ENCODE data around the gene AASDHPPT.
"Not testable (repeated sequence)": the region's sequence is repeated elsewhere in the genome, so short reads cannot be mapped to it uniquely, and the experiment has no call there.

Gene AASDHPPT

GRCh38 chr11:106077609-106078455 is at the start of gene AASDHPPT:
TSS of gene AASDHPPT (plus strand) at chr11:106077662. CDS start at chr11:106077711, 49 bp downstream.
- DNase-seq: no peak

- DNase-seq: no peak
Observed at GRCh38 chr11:106030609-106031008, 46.9 kb upstream of the AASDHPPT start.

- DNase-seq: no peak
Observed at GRCh38 chr11:106031202-106031810, 46.2 kb upstream of the AASDHPPT start.

GRCh38 chr11:106031936-106032335 is 45.5 kb upstream of the AASDHPPT start:
- no peak for DNase-seq

- DNase-seq: no peak
Observed at GRCh38 chr11:106032861-106033260, 44.6 kb upstream of the AASDHPPT start.

- DNase-seq: no peak
Observed at GRCh38 chr11:106043540-106043939, 33.9 kb upstream of the AASDHPPT start.

GRCh38 chr11:106047631-106048030 is 29.8 kb upstream of the AASDHPPT start:
- DNase-seq: no peak

GRCh38 chr11:106049727-106050476 is 27.6 kb upstream of the AASDHPPT start:
- DNase-seq: no peak

GRCh38 chr11:106051103-106051502 is 26.4 kb upstream of the AASDHPPT start:
- DNase-seq: no peak

- not testable (repeated sequence) for DNase-seq
Observed at GRCh38 chr11:106058377-106058776, 19.1 kb upstream of the AASDHPPT start.

GRCh38 chr11:106059617-106060016 is 17.8 kb upstream of the AASDHPPT start:
- no peak for DNase-seq

- DNase-seq: no peak
Observed at GRCh38 chr11:106061249-106061784, 16.1 kb upstream of the AASDHPPT start.

GRCh38 chr11:106061954-106062949 is 15.2 kb upstream of the AASDHPPT start:
- DNase-seq: no peak

GRCh38 chr11:106063009-106063408 is 14.5 kb upstream of the AASDHPPT start:
- DNase-seq: no peak

GRCh38 chr11:106070606-106071005 is 6.9 kb upstream of the AASDHPPT start:
- no peak for DNase-seq

- DNase-seq: no peak
Observed at GRCh38 chr11:106072804-106073203, 4.7 kb upstream of the AASDHPPT start.

GRCh38 chr11:106076171-106076918 is 1.1 kb upstream of the AASDHPPT start:
- no peak for DNase-seq

- DNase-seq: peak; percentile 97
Observed at GRCh38 chr11:106076919-106077608, 398 bp upstream of the AASDHPPT start, which contains the start of gene KBTBD3. TSS of gene KBTBD3 (minus strand) at chr11:106077347. CDS start at chr11:106059097, 18,250 bp downstream.

GRCh38 chr11:106082096-106082495 is 4.6 kb downstream of the AASDHPPT start:
- no peak for DNase-seq

GRCh38 chr11:106086135-106086534 is 8.7 kb downstream of the AASDHPPT start:
- no peak for DNase-seq
